K562 (cell line): Measurements from ENCODE around the gene PBX2. TPM values are rescaled to one million over a fixed set of nuclear protein-coding genes. Genes with fewer than 3 reads are reported as not detected.

Source experiments
- COPS2 ChIP-seq: fragments of 450-650 bp; conservative IDR thresholded peaks from 2 replicates; pipeline ENCODE4 v1.6.1; 2016; ENCODE audit warnings: mild to moderate bottlenecking, moderate library complexity
- CXXC5 ChIP-seq: fragments of 250-450 bp; sonication (Bioruptor Pico); IDR thresholded peaks from 2 replicates; pipeline ENCODE4 v1.8.0; 2022; ENCODE audit warnings: inconsistent platforms, mild to moderate bottlenecking, moderate library complexity
- EHMT2 ChIP-seq: fragments of 450-650 bp; IDR thresholded peaks from 2 replicates; pipeline ENCODE4 v1.6.1; 2018; ENCODE audit warnings: antibody characterized with exemption
- MCM7 ChIP-seq, 2 experiments: fragments of 450-650 bp; IDR thresholded peaks; 2 replicates each; pipeline ENCODE4 v1.6.1; 2016 to 2018
- NCOA6 ChIP-seq: fragments of 450-650 bp; IDR thresholded peaks from 2 replicates; pipeline ENCODE4 v1.6.1; 2017; ENCODE audit warnings: mild to moderate bottlenecking
- NR0B1 ChIP-seq: fragments of 450-650 bp; IDR thresholded peaks from one replicate; pipeline ENCODE4 v1.6.1; 2018; ENCODE audit warnings: mild to moderate bottlenecking, moderate library complexity; ENCODE audit not compliant: partially characterized antibody
- PKNOX1 ChIP-seq: fragments of 450-650 bp; IDR thresholded peaks from 2 replicates; pipeline ENCODE4 v1.6.1; 2016
- POLR2AphosphoS2 ChIP-seq: IDR thresholded peaks from 2 replicates; pipeline ENCODE4 v1.6.1; 2012; ENCODE audit warnings: low read length, improper control_type of control experiment
- POLR2AphosphoS5 ChIP-seq: IDR thresholded peaks from 2 replicates; pipeline ENCODE4 v1.6.1; 2011; ENCODE audit warnings: mild to moderate bottlenecking, low read depth, low read length, moderate library complexity; ENCODE audit not compliant: control insufficient read depth, insufficient read depth
- PURB ChIP-seq: sonication (generic); formaldehyde crosslinking; IDR thresholded peaks from 2 replicates; pipeline ENCODE4 v1.9.0; 2021; ENCODE audit warnings: low read depth, mild to moderate bottlenecking, missing genetic modification reagents
- PYGO2 ChIP-seq: fragments of 450-650 bp; IDR thresholded peaks from 2 replicates; pipeline ENCODE4 v1.6.1; 2016; ENCODE audit warnings: mild to moderate bottlenecking, missing genetic modification characterization, moderate library complexity, missing compliant biosample characterization
- RFX5 ChIP-seq: IDR thresholded peaks from 2 replicates; pipeline ENCODE4 v1.6.1; 2011; ENCODE audit warnings: low read depth, mild to moderate bottlenecking, improper control_type of control experiment, low read length
- SAP30 ChIP-seq: fragments of 200-600 bp; sonication (generic); IDR thresholded peaks from 2 replicates; pipeline ENCODE4 v1.6.1; 2012; ENCODE audit warnings: borderline replicate concordance, low read depth, mild to moderate bottlenecking, moderate library complexity, low read length, control low read depth, inconsistent platforms; ENCODE audit not compliant: insufficient read depth, poor library complexity, severe bottlenecking
- SIX5 ChIP-seq, 2 experiments: IDR thresholded peaks; 2 replicates each; pipeline ENCODE4 v1.6.1; 2011; ENCODE audit warnings: low read length in 2 of 2, borderline replicate concordance in 1 of 2, low read depth in 1 of 2, mild to moderate bottlenecking in 1 of 2, moderate library complexity in 1 of 2; ENCODE audit not compliant: insufficient read depth in 1 of 2
- SP2 ChIP-seq: IDR thresholded peaks from 2 replicates; pipeline ENCODE4 v1.6.1; 2011; ENCODE audit warnings: mild to moderate bottlenecking, low read depth, low read length, moderate library complexity; ENCODE audit not compliant: poor library complexity, severe bottlenecking; ENCODE audit errors: extremely low read depth
- TCF15 ChIP-seq: fragments of 250-450 bp; sonication (Bioruptor Pico); IDR thresholded peaks from 2 replicates; pipeline ENCODE4 v1.8.0; 2022; ENCODE audit warnings: moderate library complexity, mild to moderate bottlenecking, inconsistent platforms
- TCF7L2 ChIP-seq: fragments of 150-350 bp; IDR thresholded peaks from 2 replicates; pipeline ENCODE4 v1.6.1; 2016; ENCODE audit warnings: low read depth, mild to moderate bottlenecking, low read length, moderate library complexity
- ZBTB34 ChIP-seq: fragments of 250-450 bp; sonication (Bioruptor Pico); IDR thresholded peaks from 2 replicates; pipeline ENCODE4 v1.8.0; 2021; ENCODE audit warnings: mild to moderate bottlenecking, moderate library complexity
- ZNF12 ChIP-seq: sonication (generic); formaldehyde crosslinking; IDR thresholded peaks from 2 replicates; pipeline ENCODE4 v1.4.0; 2020; ENCODE audit warnings: mild to moderate bottlenecking, missing genetic modification reagents
- ZNF239 ChIP-seq: fragments of 250-450 bp; sonication (Bioruptor Pico); IDR thresholded peaks from 2 replicates; pipeline ENCODE4 v1.4.0; 2020; ENCODE audit warnings: mild to moderate bottlenecking
- ZNF324 ChIP-seq: fragments of 250-450 bp; sonication (Bioruptor Pico); IDR thresholded peaks from 2 replicates; pipeline ENCODE4 v1.4.0; 2020; ENCODE audit warnings: mild to moderate bottlenecking
- ZNF395 ChIP-seq: fragments of 200-800 bp; sonication (Bioruptor generic); IDR thresholded peaks from 2 replicates; pipeline ENCODE4 v1.6.1; 2017; ENCODE audit warnings: missing genetic modification characterization, missing compliant biosample characterization
- polyA plus RNA-seq, 8 experiments: library from polyadenylated mRNA; depleted of rRNA in 4 of 8; stranded (reverse) in 5 of 8; unstranded in 3 of 8; fragments of >200 nt; fragmentation: Nextera tagmentation in 2 of 8; fragmentation: Illumina TruSeq in 1 of 8; extraction: Ambion mirVana in 2 of 8; extraction: Trizol in 1 of 8; gene quantifications; 2 replicates each; pipeline versions ENCODE4 v1.2.1 to v1.2.3, GENCODE V29; 2011 to 2014; ENCODE audit warnings: inconsistent platforms in 1 of 8, missing spikeins in 1 of 8
- total RNA-seq, 7 experiments: library from RNA; depleted of rRNA in 6 of 7; stranded (reverse); fragments of >200 nt in 6 of 7; fragmentation: Illumina TruSeq in 2 of 7; extraction: Trizol in 2 of 7; gene quantifications; 2 replicates each; pipeline versions ENCODE4 v1.2.1 to v1.2.3, GENCODE V29; 2011 to 2021; ENCODE audit warnings: low replicate concordance in 1 of 7

Gene PBX2
- total and polyA plus RNA-seq, 9 of the 15 experiments (the other 6 are each of a cell fraction or from before 2014, with no cell fraction given), result 1.9 to 134 (median 62.5) TPM

- TF ChIP-seq ZBTB34 (CRISPR knock-in tag) (no peak), ZNF12 (no peak), NR0B1 (no peak), PURB (CRISPR knock-in tag) (no peak), POLR2AphosphoS5 (no peak), EHMT2 (peak; percentile 56; the same call in 1 of the 2 replicates), SP2 (no peak), RFX5 (no peak), TCF7L2 (no peak), ZNF324 (CRISPR knock-in tag) (no peak), PKNOX1 (no peak), TCF15 (0 out of 2 replicates have a peak, but pooled peaks have one; percentile 19), PYGO2 (tag) (no peak), SAP30 (no peak), SIX5 (IDR thresholded peaks at IDR 0.05; ENCODE audit: borderline replicate concordance in 1 of 2, insufficient read depth in 1 of 2, low read depth in 1 of 2, low read length in 2 of 2) (no peak), POLR2AphosphoS2 (no peak), ZNF395 (CRISPR knock-in tag) (no peak), MCM7 (IDR thresholded peaks at IDR 0.05) (0 out of 4 replicates have a peak, but pooled peaks of 1 of the 2 experiments have one; percentile 88), CXXC5 (CRISPR knock-in tag) (no peak), NCOA6 (no peak), COPS2 (no peak), ZNF239 (CRISPR knock-in tag) (no peak)
These were observed 13.4 kb downstream of the PBX2 start (continued) for GRCh38 chr6:32176476-32177182.
